HepG2 (cell line): Measurements from ENCODE around the gene TBL3. TPM values are rescaled to one million over a fixed set of nuclear protein-coding genes. Genes with fewer than 3 reads are reported as not detected.

Experiments
- GTF2F1 ChIP-seq: fragments of 150-350 bp; IDR thresholded peaks from 2 replicates; pipeline ENCODE4 v1.6.1; 2014; ENCODE audit warnings: low read length
- HNRNPK ChIP-seq: fragments of 200-400 bp; formaldehyde crosslinking; IDR thresholded peaks from 2 replicates; pipeline ENCODE4 v1.6.1; 2018; ENCODE audit warnings: low read length, low read depth, moderate library complexity, mild to moderate bottlenecking; ENCODE audit not compliant: poor library complexity, severe bottlenecking
- MTF2 ChIP-seq: sonication (generic); formaldehyde crosslinking; IDR thresholded peaks from 2 replicates; pipeline ENCODE4 v1.5.0; 2020; ENCODE audit warnings: missing genetic modification reagents, borderline replicate concordance
- PHB2 ChIP-seq: fragments of 450-650 bp; IDR thresholded peaks from 2 replicates; pipeline ENCODE4 v1.6.1; 2018; ENCODE audit not compliant: partially characterized antibody
- RAD51 ChIP-seq: fragments of 450-650 bp; IDR thresholded peaks from 2 replicates; pipeline ENCODE4 v1.6.1; 2016; ENCODE audit warnings: borderline replicate concordance
- SMARCE1 ChIP-seq: fragments of 450-650 bp; IDR thresholded peaks from 2 replicates; pipeline ENCODE4 v1.6.1; 2017; ENCODE audit warnings: borderline replicate concordance
- SNRNP70 ChIP-seq: fragments of 200-400 bp; formaldehyde crosslinking; IDR thresholded peaks from 2 replicates; pipeline ENCODE4 v1.6.1; 2017; ENCODE audit warnings: mild to moderate bottlenecking, low read depth, low read length, moderate library complexity
- ZFX ChIP-seq: sonication (generic); formaldehyde crosslinking; IDR thresholded peaks from 2 replicates; pipeline ENCODE4 v1.4.0; 2020; ENCODE audit warnings: mild to moderate bottlenecking, low read depth, missing genetic modification reagents, moderate library complexity
- ZNF282 ChIP-seq: fragments of 450-650 bp; IDR thresholded peaks from 2 replicates; pipeline ENCODE4 v1.6.1; 2018; ENCODE audit not compliant: partially characterized antibody
- ZNF432 ChIP-seq: sonication (generic); formaldehyde crosslinking; IDR thresholded peaks from 2 replicates; pipeline ENCODE4 v1.5.0; 2020; ENCODE audit warnings: missing genetic modification reagents, mild to moderate bottlenecking, borderline replicate concordance
- ZNF772 ChIP-seq: sonication (generic); formaldehyde crosslinking; IDR thresholded peaks from 2 replicates; pipeline ENCODE4 v1.5.0; 2020; ENCODE audit warnings: mild to moderate bottlenecking, missing genetic modification reagents
- polyA plus RNA-seq, 8 experiments: library from polyadenylated mRNA; depleted of rRNA in 3 of 8; stranded (reverse) in 7 of 8; unstranded in 1 of 8; fragments of >200 nt; fragmentation: Illumina TruSeq in 4 of 8; extraction: Trizol in 4 of 8; gene quantifications; 2 replicates each; pipeline versions ENCODE4 v1.2.1 to v1.2.3, GENCODE V29; 2011 to 2016; ENCODE audit warnings: low read depth in 4 of 8, missing spikeins in 1 of 8, mixed read lengths in 1 of 8; ENCODE audit not compliant: insufficient read depth in 1 of 8
- total RNA-seq, 5 experiments: library from RNA; depleted of rRNA; stranded (reverse); fragments of >200 nt; fragmentation: Illumina TruSeq; extraction: Trizol; gene quantifications; 2 replicates each; pipeline ENCODE4 v1.2.3, GENCODE V29; 2016; ENCODE audit warnings: low read depth in 1 of 5
- TF ChIP-seq, protein P1 (sequence below): sonication (generic); formaldehyde crosslinking; IDR thresholded peaks from one replicate; pipeline ENCODE4 v1.5.1; 2020; ENCODE audit warnings: mild to moderate bottlenecking, missing genetic modification reagents; ENCODE audit errors: not compliant biosample characterization
- TF ChIP-seq, protein P2 (sequence below): sonication (generic); formaldehyde crosslinking; IDR thresholded peaks from 2 replicates; pipeline ENCODE4 v1.5.0; 2020; ENCODE audit warnings: mild to moderate bottlenecking, missing genetic modification reagents, borderline replicate concordance
- TF ChIP-seq, protein P3 (sequence below): IDR thresholded peaks from 2 replicates; pipeline ENCODE4 v1.6.1; 2016; ENCODE audit warnings: low read depth, borderline replicate concordance

TBL3 gene
- total and polyA plus RNA-seq, 2 of the 13 experiments (the other 11 are each of a cell fraction or from before 2014, with no cell fraction given) = 16.8 to 38.0 TPM

DNA sequence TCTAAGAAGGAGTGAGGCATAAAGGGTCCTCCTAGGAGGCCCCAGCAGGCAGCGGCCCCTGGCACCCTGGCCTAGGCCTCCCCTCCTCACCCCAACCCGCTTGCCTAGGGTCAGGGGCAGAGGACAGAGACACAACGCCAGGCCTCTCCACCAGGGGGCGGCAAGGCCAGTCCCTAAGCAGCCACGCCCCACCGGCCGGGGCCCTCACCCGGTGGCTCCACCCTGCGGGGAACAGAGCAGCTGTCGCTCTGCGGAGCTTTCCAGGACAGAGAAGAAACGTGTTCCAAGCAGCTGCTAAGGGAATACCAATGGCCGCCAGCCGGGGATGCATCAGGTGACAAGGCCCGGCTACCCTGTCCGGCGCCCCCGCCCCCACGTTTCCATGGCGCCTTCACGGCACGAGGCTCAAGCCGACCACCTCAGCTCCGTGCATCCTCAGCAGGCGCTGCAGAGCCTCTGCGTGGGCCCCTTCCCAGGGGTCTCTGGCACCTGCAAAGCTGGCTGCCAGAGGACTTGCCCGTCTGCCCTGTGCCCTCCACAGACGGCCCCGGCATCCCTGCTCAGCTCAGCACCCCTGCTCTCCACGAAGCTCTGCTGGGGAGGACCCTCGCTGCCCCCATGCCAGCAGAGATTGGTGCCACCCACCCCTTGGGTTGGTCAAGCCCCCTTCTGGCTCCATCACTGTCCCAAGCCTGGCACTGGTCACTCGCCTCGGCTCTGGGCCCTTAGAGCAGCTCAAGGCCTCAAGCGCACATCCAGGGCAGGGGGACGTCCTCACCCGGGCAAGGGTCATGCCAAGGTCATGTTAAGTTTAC is 32.2 kb downstream of the TBL3 start (continued):
- TF ChIP-seq, protein P1, sequence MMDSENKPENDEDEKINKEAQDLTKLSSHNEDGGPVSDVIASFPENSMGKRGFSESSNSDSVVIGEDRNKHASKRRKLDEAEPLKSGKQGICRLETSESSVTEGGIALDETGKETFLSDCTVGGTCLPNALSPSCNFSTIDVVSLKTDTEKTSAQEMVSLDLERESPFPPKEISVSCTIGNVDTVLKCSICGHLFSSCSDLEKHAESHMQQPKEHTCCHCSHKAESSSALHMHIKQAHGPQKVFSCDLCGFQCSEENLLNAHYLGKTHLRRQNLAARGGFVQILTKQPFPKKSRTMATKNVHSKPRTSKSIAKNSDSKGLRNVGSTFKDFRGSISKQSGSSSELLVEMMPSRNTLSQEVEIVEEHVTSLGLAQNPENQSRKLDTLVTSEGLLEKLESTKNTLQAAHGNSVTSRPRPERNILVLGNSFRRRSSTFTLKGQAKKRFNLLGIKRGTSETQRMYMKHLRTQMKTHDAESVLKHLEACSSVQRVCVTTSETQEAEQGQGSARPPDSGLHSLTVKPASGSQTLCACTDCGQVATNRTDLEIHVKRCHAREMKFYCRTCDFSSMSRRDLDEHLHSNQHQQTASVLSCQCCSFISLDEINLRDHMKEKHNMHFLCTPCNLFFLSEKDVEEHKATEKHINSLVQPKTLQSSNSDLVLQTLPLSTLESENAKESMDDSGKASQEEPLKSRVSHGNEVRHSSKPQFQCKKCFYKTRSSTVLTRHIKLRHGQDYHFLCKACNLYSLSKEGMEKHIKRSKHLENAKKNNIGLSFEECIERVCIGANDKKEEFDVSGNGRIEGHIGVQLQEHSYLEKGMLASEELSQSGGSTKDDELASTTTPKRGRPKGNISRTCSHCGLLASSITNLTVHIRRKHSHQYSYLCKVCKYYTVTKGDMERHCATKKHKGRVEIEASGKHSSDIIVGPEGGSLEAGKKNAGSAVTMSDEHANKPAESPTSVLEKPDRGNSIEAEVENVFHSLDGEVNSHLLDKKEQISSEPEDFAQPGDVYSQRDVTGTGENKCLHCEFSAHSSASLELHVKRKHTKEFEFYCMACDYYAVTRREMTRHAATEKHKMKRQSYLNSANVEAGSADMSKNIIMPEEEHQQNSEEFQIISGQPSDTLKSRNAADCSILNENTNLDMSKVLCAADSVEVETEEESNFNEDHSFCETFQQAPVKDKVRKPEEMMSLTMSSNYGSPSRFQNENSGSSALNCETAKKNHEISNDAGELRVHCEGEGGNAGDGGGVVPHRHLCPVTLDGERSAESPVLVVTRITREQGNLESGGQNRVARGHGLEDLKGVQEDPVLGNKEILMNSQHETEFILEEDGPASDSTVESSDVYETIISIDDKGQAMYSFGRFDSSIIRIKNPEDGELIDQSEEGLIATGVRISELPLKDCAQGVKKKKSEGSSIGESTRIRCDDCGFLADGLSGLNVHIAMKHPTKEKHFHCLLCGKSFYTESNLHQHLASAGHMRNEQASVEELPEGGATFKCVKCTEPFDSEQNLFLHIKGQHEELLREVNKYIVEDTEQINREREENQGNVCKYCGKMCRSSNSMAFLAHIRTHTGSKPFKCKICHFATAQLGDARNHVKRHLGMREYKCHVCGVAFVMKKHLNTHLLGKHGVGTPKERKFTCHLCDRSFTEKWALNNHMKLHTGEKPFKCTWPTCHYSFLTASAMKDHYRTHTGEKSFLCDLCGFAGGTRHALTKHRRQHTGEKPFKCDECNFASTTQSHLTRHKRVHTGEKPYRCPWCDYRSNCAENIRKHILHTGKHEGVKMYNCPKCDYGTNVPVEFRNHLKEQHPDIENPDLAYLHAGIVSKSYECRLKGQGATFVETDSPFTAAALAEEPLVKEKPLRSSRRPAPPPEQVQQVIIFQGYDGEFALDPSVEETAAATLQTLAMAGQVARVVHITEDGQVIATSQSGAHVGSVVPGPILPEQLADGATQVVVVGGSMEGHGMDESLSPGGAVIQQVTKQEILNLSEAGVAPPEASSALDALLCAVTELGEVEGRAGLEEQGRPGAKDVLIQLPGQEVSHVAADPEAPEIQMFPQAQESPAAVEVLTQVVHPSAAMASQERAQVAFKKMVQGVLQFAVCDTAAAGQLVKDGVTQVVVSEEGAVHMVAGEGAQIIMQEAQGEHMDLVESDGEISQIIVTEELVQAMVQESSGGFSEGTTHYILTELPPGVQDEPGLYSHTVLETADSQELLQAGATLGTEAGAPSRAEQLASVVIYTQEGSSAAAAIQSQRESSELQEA (CRISPR knock-in tag) = peak; percentile 56
- no peak for TF ChIP-seq GTF2F1
- TF ChIP-seq ZNF772 (CRISPR knock-in tag) = peak; percentile 67; the same call in 1 of the 2 replicates
- no peak for TF ChIP-seq HNRNPK
- no peak for TF ChIP-seq ZNF282
- peak; percentile 83 for TF ChIP-seq ZFX
- TF ChIP-seq ZNF432 (CRISPR knock-in tag) = no peak
- no peak for TF ChIP-seq RAD51
- no peak for TF ChIP-seq MTF2
- TF ChIP-seq, protein P2, sequence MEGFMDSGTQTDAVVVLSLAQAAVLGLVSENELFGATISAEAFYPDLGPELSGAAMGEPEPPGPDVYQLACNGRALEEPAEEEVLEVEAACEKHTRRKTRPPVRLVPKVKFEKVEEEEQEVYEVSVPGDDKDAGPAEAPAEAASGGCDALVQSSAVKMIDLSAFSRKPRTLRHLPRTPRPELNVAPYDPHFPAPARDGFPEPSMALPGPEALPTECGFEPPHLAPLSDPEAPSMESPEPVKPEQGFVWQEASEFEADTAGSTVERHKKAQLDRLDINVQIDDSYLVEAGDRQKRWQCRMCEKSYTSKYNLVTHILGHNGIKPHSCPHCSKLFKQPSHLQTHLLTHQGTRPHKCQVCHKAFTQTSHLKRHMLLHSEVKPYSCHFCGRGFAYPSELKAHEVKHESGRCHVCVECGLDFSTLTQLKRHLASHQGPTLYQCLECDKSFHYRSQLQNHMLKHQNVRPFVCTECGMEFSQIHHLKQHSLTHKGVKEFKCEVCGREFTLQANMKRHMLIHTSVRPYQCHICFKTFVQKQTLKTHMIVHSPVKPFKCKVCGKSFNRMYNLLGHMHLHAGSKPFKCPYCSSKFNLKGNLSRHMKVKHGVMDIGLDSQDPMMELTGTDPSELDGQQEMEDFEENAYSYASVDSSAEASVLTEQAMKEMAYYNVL (CRISPR knock-in tag) = no peak
- TF ChIP-seq PHB2 = no peak
- TF ChIP-seq SMARCE1 = no peak
- TF ChIP-seq, protein P3, sequence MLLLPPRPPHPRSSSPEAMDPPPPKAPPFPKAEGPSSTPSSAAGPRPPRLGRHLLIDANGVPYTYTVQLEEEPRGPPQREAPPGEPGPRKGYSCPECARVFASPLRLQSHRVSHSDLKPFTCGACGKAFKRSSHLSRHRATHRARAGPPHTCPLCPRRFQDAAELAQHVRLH (CRISPR knock-in tag) = peak; percentile 71; the same call in 1 of the 2 replicates
- TF ChIP-seq SNRNP70 = no peak
